ENCODE data around the gene PADI2.

PADI2 gene

GRCh38 chr1:17047924-17048323, 71.3 kb downstream of the PADI2 start:
- Histone ChIP-seq H3K27me3 (ENCODE audit: insufficient read depth, low read length) (no peaks in the 10 kb centered on the region), H3K9me2 (ENCODE audit: low read depth, low read length) (no peaks in the 10 kb centered on the region), H3K4me3 (ENCODE audit: low read depth, low read length, poor library complexity, severe bottlenecking) (no peak overlapping the region), H3F3A (ENCODE audit: insufficient read depth, low read length) (no peaks in the 10 kb centered on the region), H3K9ac (ENCODE audit: low read length) (no peak overlapping the region), H3K4me1 (ENCODE audit: insufficient read depth, low read length, severe bottlenecking) (peaks cover 22% of the 10 kb centered on the region), H3K4me2 (ENCODE audit: low read length) (no peak overlapping the region), H3K79me2 (ENCODE audit: insufficient read depth, low read length) (peaks cover 26% of the 10 kb centered on the region), H3K36me3 (ENCODE audit: insufficient read depth, low read length) (peaks cover 50% of the 10 kb centered on the region), H3K9me3 (ENCODE audit: low read length) (no peaks in the 10 kb centered on the region), H4K20me1 (ENCODE audit: insufficient read depth, low read length) (no peaks in the 10 kb centered on the region), H3K27ac (ENCODE audit: low read depth, low read length, poor library complexity, severe bottlenecking) (no peak overlapping the region), H2AFZ (ENCODE audit: low read length) (no peak overlapping the region)
- TF ChIP-seq, protein P1, sequence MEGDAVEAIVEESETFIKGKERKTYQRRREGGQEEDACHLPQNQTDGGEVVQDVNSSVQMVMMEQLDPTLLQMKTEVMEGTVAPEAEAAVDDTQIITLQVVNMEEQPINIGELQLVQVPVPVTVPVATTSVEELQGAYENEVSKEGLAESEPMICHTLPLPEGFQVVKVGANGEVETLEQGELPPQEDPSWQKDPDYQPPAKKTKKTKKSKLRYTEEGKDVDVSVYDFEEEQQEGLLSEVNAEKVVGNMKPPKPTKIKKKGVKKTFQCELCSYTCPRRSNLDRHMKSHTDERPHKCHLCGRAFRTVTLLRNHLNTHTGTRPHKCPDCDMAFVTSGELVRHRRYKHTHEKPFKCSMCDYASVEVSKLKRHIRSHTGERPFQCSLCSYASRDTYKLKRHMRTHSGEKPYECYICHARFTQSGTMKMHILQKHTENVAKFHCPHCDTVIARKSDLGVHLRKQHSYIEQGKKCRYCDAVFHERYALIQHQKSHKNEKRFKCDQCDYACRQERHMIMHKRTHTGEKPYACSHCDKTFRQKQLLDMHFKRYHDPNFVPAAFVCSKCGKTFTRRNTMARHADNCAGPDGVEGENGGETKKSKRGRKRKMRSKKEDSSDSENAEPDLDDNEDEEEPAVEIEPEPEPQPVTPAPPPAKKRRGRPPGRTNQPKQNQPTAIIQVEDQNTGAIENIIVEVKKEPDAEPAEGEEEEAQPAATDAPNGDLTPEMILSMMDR (IDR thresholded peaks at IDR 0.05; ENCODE audit: low read length) = no peak
- TF ChIP-seq EZH2 (IDR thresholded peaks at IDR 0.05; ENCODE audit: borderline replicate concordance, low read length) = no peak

- H3K9me3 ChIP-seq (ENCODE audit: low read length) = no peaks in the 10 kb centered on the region
- peak overlapping the region; percentile 68; the same call in 1 of the 2 replicates for H3K4me2 ChIP-seq (ENCODE audit: low read length)
- H3K9ac ChIP-seq (ENCODE audit: low read length) = no peak overlapping the region
- no peak overlapping the region for H2AFZ ChIP-seq (ENCODE audit: low read length)
- no peaks in the 10 kb centered on the region for H3F3A ChIP-seq (ENCODE audit: insufficient read depth, low read length)
- no peaks in the 10 kb centered on the region for H3K9me2 ChIP-seq (ENCODE audit: low read depth, low read length)
- no peaks in the 10 kb centered on the region for H3K27me3 ChIP-seq (ENCODE audit: insufficient read depth, low read length)
- no peak overlapping the region for H3K4me3 ChIP-seq (ENCODE audit: low read depth, low read length, poor library complexity, severe bottlenecking)
- no peak overlapping the region for H3K27ac ChIP-seq (ENCODE audit: low read depth, low read length, poor library complexity, severe bottlenecking)
- H3K4me1 ChIP-seq (ENCODE audit: insufficient read depth, low read length, severe bottlenecking) = peaks cover 13% of the 10 kb centered on the region
- no peaks in the 10 kb centered on the region for H4K20me1 ChIP-seq (ENCODE audit: insufficient read depth, low read length)
- TF ChIP-seq, protein P1 (IDR thresholded peaks at IDR 0.05; ENCODE audit: low read length) = no peak
- no peak for TF ChIP-seq EZH2 (IDR thresholded peaks at IDR 0.05; ENCODE audit: borderline replicate concordance, low read length)
- H3K36me3 ChIP-seq (ENCODE audit: insufficient read depth, low read length) = peaks cover 56% of the 10 kb centered on the region
- peaks cover 12% of the 10 kb centered on the region; the same call in 1 of the 2 replicates for H3K79me2 ChIP-seq (ENCODE audit: insufficient read depth, low read length)
Observed at GRCh38 chr1:17046334-17046657, 73.0 kb downstream of the PADI2 start.

GRCh38 chr1:17045634-17046333, 73.5 kb downstream of the PADI2 start:
- H2AFZ ChIP-seq (ENCODE audit: low read length) = no peak overlapping the region
- H3K27ac ChIP-seq (ENCODE audit: low read depth, low read length, poor library complexity, severe bottlenecking) = no peak overlapping the region
- H3K4me2 ChIP-seq (ENCODE audit: low read length) = peak overlapping the region; percentile 68
- peaks cover 7% of the 10 kb centered on the region; the same call in 1 of the 2 replicates for H3K79me2 ChIP-seq (ENCODE audit: insufficient read depth, low read length)
- no peaks in the 10 kb centered on the region for H3K9me3 ChIP-seq (ENCODE audit: low read length)
- TF ChIP-seq, protein P1 (IDR thresholded peaks at IDR 0.05; ENCODE audit: low read length) = peak; percentile 77
- no peak for TF ChIP-seq EZH2 (IDR thresholded peaks at IDR 0.05; ENCODE audit: borderline replicate concordance, low read length)
- peak overlapping the region; percentile 48 for H3K4me3 ChIP-seq (ENCODE audit: low read depth, low read length, poor library complexity, severe bottlenecking)
- H3K27me3 ChIP-seq (ENCODE audit: insufficient read depth, low read length) = no peaks in the 10 kb centered on the region
- peak overlapping the region; percentile 48 for H3K9ac ChIP-seq (ENCODE audit: low read length)
- no peaks in the 10 kb centered on the region for H4K20me1 ChIP-seq (ENCODE audit: insufficient read depth, low read length)
- no peaks in the 10 kb centered on the region for H3F3A ChIP-seq (ENCODE audit: insufficient read depth, low read length)
- peaks cover 13% of the 10 kb centered on the region for H3K4me1 ChIP-seq (ENCODE audit: insufficient read depth, low read length, severe bottlenecking)
- no peaks in the 10 kb centered on the region for H3K9me2 ChIP-seq (ENCODE audit: low read depth, low read length)
- peaks cover 52% of the 10 kb centered on the region for H3K36me3 ChIP-seq (ENCODE audit: insufficient read depth, low read length)
